H1 (cell line): ENCODE data around the gene INSIG1. TPM values are rescaled to one million over a fixed set of nuclear protein-coding genes. Genes with fewer than 3 reads are reported as not detected.

Source experiments
- CTCF ChIA-PET: fragments of 300-600 bp; sonication (Branson Sonifier 250); formaldehyde crosslinking; loops from one replicate; lab custom pipeline; 2021; ENCODE audit not compliant: partially characterized antibody; lab: Charles Lee
- POLR2A ChIA-PET: fragments of 300-600 bp; sonication (Branson Sonifier 250); formaldehyde crosslinking; loops from one replicate; lab custom pipeline; 2021; ENCODE audit warnings: inconsistent platforms; ENCODE audit not compliant: partially characterized antibody; lab: Charles Lee
- DNase-seq, 2 experiments: peaks; one replicate each; pipeline versions ENCODE4 v3.0.0 to v3.0.0-alpha.2; 2010 to 2022; ENCODE audit warnings: low spot score in 2 of 2, low read depth in 1 of 2, mixed read lengths in 1 of 2
- FAIRE-seq: peaks from 2 replicates; lab custom pipeline; 2011; peaks lifted over from hg19 to GRCh38; lab: Jason Lieb, UNC
- H2AFZ ChIP-seq: 2 replicates; pipeline ENCODE4 v1.8.1; 2012; ENCODE audit warnings: low read length, inconsistent platforms
- H2AK5ac ChIP-seq: 2 replicates; pipeline ENCODE4 v1.6.1; 2013; ENCODE audit warnings: low read depth, low read length
- H2BK120ac ChIP-seq: replicated peaks from 2 replicates; pipeline ENCODE3; 2013; ENCODE audit warnings: low read depth, low read length, inconsistent platforms
- H2BK12ac ChIP-seq: 2 replicates; pipeline ENCODE4 v1.6.1; 2013; ENCODE audit warnings: low read depth, low read length
- H2BK15ac ChIP-seq: 2 replicates; pipeline ENCODE4 v1.6.1; 2013; ENCODE audit warnings: low read length
- H2BK20ac ChIP-seq: 2 replicates; pipeline ENCODE4 v1.6.1; 2013; ENCODE audit warnings: low read length
- H2BK5ac ChIP-seq: 2 replicates; pipeline ENCODE4 v1.6.1; 2013; ENCODE audit warnings: low read depth, low read length
- H3K14ac ChIP-seq: 2 replicates; pipeline ENCODE4 v1.6.1; 2013; ENCODE audit warnings: inconsistent platforms; ENCODE audit not compliant: insufficient read length
- H3K18ac ChIP-seq: 2 replicates; pipeline ENCODE4 v1.6.1; 2013; ENCODE audit warnings: low read length; ENCODE audit errors: extremely low read depth
- H3K23ac ChIP-seq: 2 replicates; pipeline ENCODE4 v1.6.1; 2013; ENCODE audit warnings: inconsistent platforms; ENCODE audit not compliant: insufficient read length
- H3K23me2 ChIP-seq: 2 replicates; pipeline ENCODE4 v1.6.1; 2013; ENCODE audit warnings: low read depth, low read length
- H3K27ac ChIP-seq: 2 replicates; pipeline ENCODE4 v1.6.1; 2011; ENCODE audit warnings: low read depth, low read length, inconsistent platforms
- H3K27me3 ChIP-seq, 4 experiments: replicated peaks in 1 of 4; 1 replicate in 1 of 4; 2 replicates in 3 of 4; pipeline versions ENCODE4 v1.6.1 to v1.8.1; 2011 to 2013; ENCODE audit warnings: low read length in 3 of 4, mild to moderate bottlenecking in 3 of 4, inconsistent platforms in 2 of 4, mixed read lengths in 2 of 4, moderate library complexity in 1 of 4; ENCODE audit not compliant: control insufficient read depth in 3 of 4, insufficient read depth in 3 of 4; ENCODE audit errors: extremely low read depth in 1 of 4
- H3K36me3 ChIP-seq, 4 experiments: 2 replicates each; pipeline versions ENCODE4 v1.6.1 to v1.8.1; 2011 to 2013; ENCODE audit warnings: mild to moderate bottlenecking in 4 of 4, low read length in 3 of 4, moderate library complexity in 2 of 4, control low read depth in 1 of 4, inconsistent platforms in 1 of 4; ENCODE audit not compliant: insufficient read depth in 4 of 4, control insufficient read depth in 2 of 4
- H3K4ac ChIP-seq: replicated peaks from 2 replicates; pipeline ENCODE3; 2013; ENCODE audit warnings: low read length, low read depth, mixed read lengths, inconsistent platforms; ENCODE audit not compliant: insufficient read length
- H3K4me1 ChIP-seq, 4 experiments: replicated peaks in 1 of 4; 1 replicate in 1 of 4; 2 replicates in 3 of 4; pipeline versions ENCODE4 v1.6.1 to v1.8.1; 2011 to 2013; ENCODE audit warnings: low read length in 3 of 4, inconsistent platforms in 2 of 4, mixed read lengths in 1 of 4; ENCODE audit not compliant: insufficient read depth in 4 of 4, control insufficient read depth in 3 of 4
- H3K4me2 ChIP-seq, 2 experiments: 2 replicates each; pipeline versions ENCODE4 v1.6.1 to v1.8.1; 2011 to 2013; ENCODE audit warnings: low read depth in 2 of 2, low read length in 2 of 2, control low read depth in 1 of 2, inconsistent platforms in 1 of 2, mild to moderate bottlenecking in 1 of 2; ENCODE audit not compliant: insufficient read depth in 1 of 2
- H3K4me3 ChIP-seq, 4 experiments: fragments of 200-600, 300-600 bp in 1 of 4; sonication (generic), shearing (Covaris generic), sonication (Bioruptor Twin) in 1 of 4; 2 replicates each; pipeline versions ENCODE4 v1.5.1 to v1.8.1; 2011 to 2016; ENCODE audit warnings: low read length in 4 of 4, low read depth in 3 of 4, control low read depth in 2 of 4, inconsistent platforms in 2 of 4, mild to moderate bottlenecking in 2 of 4, mixed read lengths in 1 of 4, moderate library complexity in 1 of 4; ENCODE audit not compliant: insufficient read depth in 2 of 4; ENCODE audit errors: extremely low read depth in 1 of 4
- H3K56ac ChIP-seq: replicated peaks from 2 replicates; pipeline ENCODE3; 2013; ENCODE audit warnings: low read depth, mild to moderate bottlenecking, mixed read lengths, low read length, inconsistent platforms; ENCODE audit not compliant: insufficient read length
- H3K79me1 ChIP-seq: 2 replicates; pipeline ENCODE4 v1.6.1; 2013; ENCODE audit warnings: low read depth, low read length, control low read depth
- H3K79me2 ChIP-seq, 2 experiments: 2 replicates each; pipeline versions ENCODE4 v1.6.1 to v1.8.1; 2012 to 2013; ENCODE audit warnings: low read length in 2 of 2, mild to moderate bottlenecking in 2 of 2, inconsistent platforms in 1 of 2; ENCODE audit not compliant: insufficient read depth in 2 of 2, control insufficient read depth in 1 of 2
- H3K9ac ChIP-seq, 4 experiments: replicated peaks in 1 of 4; 1 replicate in 1 of 4; 2 replicates in 3 of 4; pipeline versions ENCODE4 v1.6.1 to v1.8.1; 2011 to 2013; ENCODE audit warnings: low read depth in 3 of 4, low read length in 3 of 4, control low read depth in 2 of 4, mild to moderate bottlenecking in 2 of 4, moderate library complexity in 2 of 4, inconsistent platforms in 1 of 4; ENCODE audit errors: extremely low read depth in 1 of 4
- H3K9me3 ChIP-seq, 2 experiments: 2 replicates each; pipeline versions ENCODE4 v1.6.1 to v1.8.1; 2012 to 2013; ENCODE audit warnings: mild to moderate bottlenecking in 2 of 2, moderate library complexity in 2 of 2, control low read depth in 1 of 2, inconsistent platforms in 1 of 2, low read depth in 1 of 2, low read length in 1 of 2, mixed read lengths in 1 of 2; ENCODE audit not compliant: insufficient read depth in 2 of 2
- H4K20me1 ChIP-seq, 2 experiments: replicated peaks in 1 of 2; 2 replicates each; pipeline versions ENCODE3 to v1.8.1; 2011 to 2013; ENCODE audit warnings: inconsistent platforms in 2 of 2, low read length in 2 of 2, mild to moderate bottlenecking in 1 of 2; ENCODE audit not compliant: insufficient read depth in 2 of 2, control insufficient read depth in 1 of 2
- H4K5ac ChIP-seq: 2 replicates; pipeline ENCODE4 v1.6.1; 2013; ENCODE audit warnings: low read length, low read depth, mixed read lengths, inconsistent platforms; ENCODE audit not compliant: insufficient read length
- H4K8ac ChIP-seq: 2 replicates; pipeline ENCODE4 v1.8.0; 2013; ENCODE audit warnings: mild to moderate bottlenecking, moderate library complexity, low read length, inconsistent platforms; ENCODE audit not compliant: insufficient read depth; ENCODE audit errors: extremely low read depth
- H4K91ac ChIP-seq: replicated peaks from 2 replicates; pipeline ENCODE3; 2013; ENCODE audit warnings: low read length, mixed read lengths, inconsistent platforms; ENCODE audit not compliant: insufficient read length
- BACH1 ChIP-seq: IDR thresholded peaks from 2 replicates; pipeline ENCODE4 v1.6.1; 2012; ENCODE audit warnings: low read length, improper control_type of control experiment
- BRCA1 ChIP-seq: IDR thresholded peaks from 2 replicates; pipeline ENCODE4 v1.6.1; 2012; ENCODE audit warnings: low read depth, low read length, improper control_type of control experiment
- CBX5 ChIP-seq: fragments of 300-800, 300-1000 bp; sonication (generic); IDR thresholded peaks from 2 replicates; pipeline ENCODE4 v1.7.1; 2016; ENCODE audit warnings: antibody characterized with exemption, low read length, low read depth
- CREB1 ChIP-seq: IDR thresholded peaks from 2 replicates; pipeline ENCODE4 v1.6.1; 2012; ENCODE audit warnings: inconsistent platforms
- CTBP2 ChIP-seq: IDR thresholded peaks from 2 replicates; pipeline ENCODE4 v1.7.0; 2011; ENCODE audit warnings: borderline replicate concordance, mild to moderate bottlenecking, moderate library complexity, mixed read lengths, low read length; ENCODE audit not compliant: insufficient read depth, insufficient read length
- EP300 ChIP-seq, 2 experiments: IDR thresholded peaks; 1 replicate in 1 of 2; 2 replicates in 1 of 2; pipeline ENCODE4 v1.6.1; 2011 to 2012; ENCODE audit warnings: low read depth in 2 of 2, low read length in 2 of 2, mild to moderate bottlenecking in 2 of 2, borderline replicate concordance in 1 of 2, inconsistent platforms in 1 of 2, moderate library complexity in 1 of 2
- KDM4A ChIP-seq: IDR thresholded peaks from one replicate; pipeline ENCODE4 v1.7.1; 2012; ENCODE audit warnings: low read depth, mild to moderate bottlenecking, moderate library complexity, low read length, inconsistent platforms; ENCODE audit not compliant: severe bottlenecking
- NANOG ChIP-seq: IDR thresholded peaks from 2 replicates; pipeline ENCODE4 v1.6.1; 2011; ENCODE audit warnings: low read length, low read depth, mild to moderate bottlenecking, inconsistent platforms; ENCODE audit not compliant: insufficient read depth, poor library complexity, severe bottlenecking
- POLR2A ChIP-seq, 2 experiments: IDR thresholded peaks; 1 replicate in 1 of 2; 2 replicates in 1 of 2; pipeline ENCODE4 v1.6.1; 2011; ENCODE audit warnings: low read depth in 2 of 2, low read length in 2 of 2, mild to moderate bottlenecking in 2 of 2; ENCODE audit errors: control extremely low read depth in 1 of 2
- RFX5 ChIP-seq: IDR thresholded peaks from 2 replicates; pipeline ENCODE4 v1.6.1; 2011; ENCODE audit warnings: low read depth, low read length, improper control_type of control experiment, borderline replicate concordance
- SIX5 ChIP-seq: IDR thresholded peaks from 2 replicates; pipeline ENCODE4 v1.6.1; 2011; ENCODE audit warnings: mild to moderate bottlenecking, low read depth, low read length
- SRF ChIP-seq: IDR thresholded peaks from 2 replicates; pipeline ENCODE4 v1.6.1; 2011; ENCODE audit warnings: mild to moderate bottlenecking, low read depth, low read length, moderate library complexity
- TAF7 ChIP-seq: optimal IDR thresholded peaks from 2 replicates; pipeline ENCODE3; 2011; ENCODE audit warnings: low read depth, mild to moderate bottlenecking, inconsistent platforms, low read length, moderate library complexity, borderline replicate concordance
- TCF12 ChIP-seq: IDR thresholded peaks from 2 replicates; pipeline ENCODE4 v1.6.1; 2011; ENCODE audit warnings: low read depth, mild to moderate bottlenecking, low read length
- TEAD4 ChIP-seq: IDR thresholded peaks from 2 replicates; pipeline ENCODE4 v1.6.1; 2012; ENCODE audit warnings: low read depth, low read length, inconsistent platforms, mixed read lengths
- WGBS, 2 experiments: shearing (Covaris generic) in 1 of 2; methylation state at CpG; one replicate each; pipeline versions ENCODE4 v1.1.6 to v1.1.7; 2013 to 2015; ENCODE audit warnings: low lambda C conversion rate in 2 of 2, mixed read lengths in 2 of 2, inconsistent platforms in 1 of 2, low coverage in 1 of 2, missing lambda C conversion rate in 1 of 2; ENCODE audit not compliant: insufficient replicate concordance in 2 of 2, insufficient coverage in 1 of 2, insufficient read length in 1 of 2; ENCODE audit errors: extremely low coverage in 1 of 2, missing lambda C conversion rate in 1 of 2; 5-methylcytosine and 5-hydroxymethylcytosine counted together
- polyA plus RNA-seq, 7 experiments: library from polyadenylated mRNA; depleted of rRNA in 3 of 7; stranded (reverse) in 5 of 7; unstranded in 2 of 7; fragments of >200 nt in 5 of 7; fragments of 200-250 nt in 2 of 7; gene quantifications; 1 replicate in 5 of 7; 2 replicates in 1 of 7; 4 replicates in 1 of 7; pipeline versions ENCODE4 v1.2.1 to v1.2.3, GENCODE V29; 2011 to 2013; ENCODE audit warnings: missing spikeins in 2 of 7, mixed read lengths in 2 of 7
- total RNA-seq: library from RNA; stranded (reverse); fragmentation: NEBNext Ultra II Directional; extraction: Animal tissue kit (Norgen Biotek cat#: 25700); gene quantifications from 2 replicates; pipeline ENCODE4 v1.2.1, GENCODE V29; 2021

Gene INSIG1
- total and polyA plus RNA-seq, 2 of the 8 experiments (the other 6 are each of a cell fraction or from before 2014, with no cell fraction given): 40.0 to 58.4 TPM

DNA sequence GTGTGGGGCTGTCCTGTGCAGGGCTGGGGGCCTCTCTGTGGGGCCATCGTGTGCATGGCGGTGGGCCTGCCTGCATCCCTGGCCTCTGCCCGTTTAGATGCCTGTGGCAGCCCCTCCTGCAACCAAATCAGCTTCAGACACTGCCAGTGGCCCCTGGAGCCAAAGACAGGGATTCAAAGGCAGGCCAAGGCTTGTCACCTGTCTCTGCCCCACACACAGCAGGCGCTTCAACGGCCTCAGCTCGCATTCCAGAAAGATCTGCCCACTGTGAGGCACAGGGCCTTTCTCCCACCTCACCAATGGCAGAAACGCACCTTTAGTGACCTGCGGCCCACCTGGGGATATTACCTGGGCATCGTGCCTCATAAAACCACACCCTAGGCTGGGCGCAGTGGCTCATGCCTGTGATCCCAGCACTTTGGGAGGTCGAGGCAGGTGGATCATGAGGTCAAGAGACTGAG, 46.0 kb downstream of the INSIG1 start:
- FAIRE-seq: no peak
- no peak overlapping the region for H2BK120ac ChIP-seq
- H3K4me1 ChIP-seq: no peaks in the 10 kb centered on the region
- no peaks in the 10 kb centered on the region for H3K79me2 ChIP-seq
- ChIA-PET CTCF (interaction anchor here (0.6 to 4.1 kb wide), 12 partner anchors 9 to 510 kb away, joined by 3 to 21 read pairs (median 6); partner anchors contain the start of gene HTR5A), POLR2A (no interaction called here)
- H3K23ac ChIP-seq: no peak overlapping the region
- no peak overlapping the region for H3K4me3 ChIP-seq
- WGBS, 2 experiments: 87% methylated on average over 11 of the region's 11 CpGs; no CpG with 5 or more reads in 1 of the 2 experiments
- no peak overlapping the region for H3K4me2 ChIP-seq
- H2BK20ac ChIP-seq: no peak overlapping the region
- H3K56ac ChIP-seq: no peak overlapping the region
- no peak for DNase-seq
- no peak overlapping the region for H2AFZ ChIP-seq
- H3K36me3 ChIP-seq: no peaks in the 10 kb centered on the region
- H3K79me1 ChIP-seq: no peaks in the 10 kb centered on the region
- no peak overlapping the region for H3K4ac ChIP-seq
- peaks cover 4 to 8% (median 6%) of the 10 kb centered on the region in 4 experiments; a peak in 6 of 7 replicates for H3K27me3 ChIP-seq
- no peak overlapping the region for H3K9ac ChIP-seq
- no peaks in the 10 kb centered on the region for H3K9me3 ChIP-seq
- H3K14ac ChIP-seq: no peak overlapping the region
- H2AK5ac ChIP-seq: no peak overlapping the region
- no peak overlapping the region for H3K27ac ChIP-seq
- no peak overlapping the region for H4K5ac ChIP-seq
- H2BK15ac ChIP-seq: peak overlapping the region; percentile 61; the same call in 1 of the 2 replicates
- H3K18ac ChIP-seq: no peak overlapping the region
- no peaks in the 10 kb centered on the region for H4K20me1 ChIP-seq
- H3K23me2 ChIP-seq: no peaks in the 10 kb centered on the region
- no peak overlapping the region for H2BK12ac ChIP-seq
- H4K8ac ChIP-seq: no peak overlapping the region
- H2BK5ac ChIP-seq: no peak overlapping the region
- H4K91ac ChIP-seq: no peak overlapping the region
- TF ChIP-seq SIX5 (no peak), NANOG (no peak), SRF (no peak), CBX5 (no peak), TEAD4 (no peak), CREB1 (no peak), CTBP2 (no peak), TCF12 (no peak), BRCA1 (no peak), EP300 (IDR thresholded peaks at IDR 0.05; ENCODE audit: borderline replicate concordance in 1 of 2, low read depth in 2 of 2, low read length in 2 of 2) (no peak), RFX5 (no peak), TAF7 (no peak), POLR2A (IDR thresholded peaks at IDR 0.05; ENCODE audit: control extremely low read depth in 1 of 2, low read depth in 2 of 2, low read length in 2 of 2) (no peak), BACH1 (no peak), KDM4A (no peak)
